RWPE1 (cell line): ENCODE results near the gene WDFY1.
A peak's percentile ranks its signal among the peaks of the same experiment; 100 is the strongest.

Experiments
- CTCF ChIA-PET: fragments of 350-600 bp; sonication (Branson Sonifier 250); formaldehyde crosslinking; extraction: SDS; loops from one replicate; lab custom pipeline; 2021; lab: Yijun Ruan, JAX
- POLR2A ChIA-PET: fragments of 400-600 bp; formaldehyde crosslinking; extraction: SDS; loops from one replicate; lab custom pipeline; 2020; ENCODE audit warnings: antibody characterized with exemption; ENCODE audit not compliant: low non-redundant PET; lab: Yijun Ruan, JAX
- DNase-seq: peaks from one replicate; pipeline ENCODE4 v3.0.0; 2012; ENCODE audit warnings: low spot score
- H3K27ac ChIP-seq: fragments of 450-650 bp; 2 replicates; pipeline ENCODE4 v1.5.1; 2017
- TF ChIP-seq, protein P1 (sequence below): fragments of 450-650 bp; conservative IDR thresholded peaks from 2 replicates; pipeline ENCODE4 v1.5.1; 2017; ENCODE audit warnings: low read depth, mild to moderate bottlenecking

The WDFY1 gene

GRCh38 chr2:223935459-223936125, 9.5 kb downstream of the WDFY1 start:
- no peak overlapping the region for H3K27ac ChIP-seq
- DNase-seq: no peak
- ChIA-PET POLR2A (no interaction called here), CTCF (interaction anchor here (0.5 to 0.6 kb wide), 2 partner anchors 20 to 41 kb away, joined by 3 read pairs; no protein-coding TSS in a partner anchor)
- TF ChIP-seq, protein P1, sequence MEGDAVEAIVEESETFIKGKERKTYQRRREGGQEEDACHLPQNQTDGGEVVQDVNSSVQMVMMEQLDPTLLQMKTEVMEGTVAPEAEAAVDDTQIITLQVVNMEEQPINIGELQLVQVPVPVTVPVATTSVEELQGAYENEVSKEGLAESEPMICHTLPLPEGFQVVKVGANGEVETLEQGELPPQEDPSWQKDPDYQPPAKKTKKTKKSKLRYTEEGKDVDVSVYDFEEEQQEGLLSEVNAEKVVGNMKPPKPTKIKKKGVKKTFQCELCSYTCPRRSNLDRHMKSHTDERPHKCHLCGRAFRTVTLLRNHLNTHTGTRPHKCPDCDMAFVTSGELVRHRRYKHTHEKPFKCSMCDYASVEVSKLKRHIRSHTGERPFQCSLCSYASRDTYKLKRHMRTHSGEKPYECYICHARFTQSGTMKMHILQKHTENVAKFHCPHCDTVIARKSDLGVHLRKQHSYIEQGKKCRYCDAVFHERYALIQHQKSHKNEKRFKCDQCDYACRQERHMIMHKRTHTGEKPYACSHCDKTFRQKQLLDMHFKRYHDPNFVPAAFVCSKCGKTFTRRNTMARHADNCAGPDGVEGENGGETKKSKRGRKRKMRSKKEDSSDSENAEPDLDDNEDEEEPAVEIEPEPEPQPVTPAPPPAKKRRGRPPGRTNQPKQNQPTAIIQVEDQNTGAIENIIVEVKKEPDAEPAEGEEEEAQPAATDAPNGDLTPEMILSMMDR: no peak

DNA sequence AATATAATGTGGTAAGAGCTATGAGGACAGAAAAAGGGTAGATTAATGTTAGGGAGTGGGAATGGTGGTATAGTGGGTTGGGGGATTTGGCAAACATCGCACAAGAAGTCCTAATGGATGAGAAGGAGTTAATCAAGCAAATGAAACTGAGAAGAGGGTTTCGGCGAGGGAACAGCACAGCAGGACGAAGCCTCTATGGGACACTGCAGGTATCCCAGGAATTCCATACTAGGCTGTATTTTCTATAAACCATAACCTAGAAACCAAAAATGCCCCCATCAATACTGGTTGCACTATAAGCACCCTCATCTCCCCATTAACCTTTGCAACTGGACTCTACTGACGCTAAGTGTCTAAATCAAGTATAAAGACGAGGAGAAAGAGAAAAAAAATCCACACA, 10.3 kb downstream of the WDFY1 start:
- no peak overlapping the region for H3K27ac ChIP-seq
- DNase-seq: no peak
- TF ChIP-seq, protein P1: no peak
- ChIA-PET CTCF (no interaction called here), POLR2A (no interaction called here)

GRCh38 chr2:223932816-223933800, 12.0 kb downstream of the WDFY1 start:
- H3K27ac ChIP-seq: no peak overlapping the region
- ChIA-PET CTCF (interaction anchor here (0.5 kb wide), 1 partner anchor 73 kb away, joined by 3 read pairs; no protein-coding TSS in a partner anchor), POLR2A (no interaction called here)
- TF ChIP-seq, protein P1: no peak
- DNase-seq: no peak

DNA sequence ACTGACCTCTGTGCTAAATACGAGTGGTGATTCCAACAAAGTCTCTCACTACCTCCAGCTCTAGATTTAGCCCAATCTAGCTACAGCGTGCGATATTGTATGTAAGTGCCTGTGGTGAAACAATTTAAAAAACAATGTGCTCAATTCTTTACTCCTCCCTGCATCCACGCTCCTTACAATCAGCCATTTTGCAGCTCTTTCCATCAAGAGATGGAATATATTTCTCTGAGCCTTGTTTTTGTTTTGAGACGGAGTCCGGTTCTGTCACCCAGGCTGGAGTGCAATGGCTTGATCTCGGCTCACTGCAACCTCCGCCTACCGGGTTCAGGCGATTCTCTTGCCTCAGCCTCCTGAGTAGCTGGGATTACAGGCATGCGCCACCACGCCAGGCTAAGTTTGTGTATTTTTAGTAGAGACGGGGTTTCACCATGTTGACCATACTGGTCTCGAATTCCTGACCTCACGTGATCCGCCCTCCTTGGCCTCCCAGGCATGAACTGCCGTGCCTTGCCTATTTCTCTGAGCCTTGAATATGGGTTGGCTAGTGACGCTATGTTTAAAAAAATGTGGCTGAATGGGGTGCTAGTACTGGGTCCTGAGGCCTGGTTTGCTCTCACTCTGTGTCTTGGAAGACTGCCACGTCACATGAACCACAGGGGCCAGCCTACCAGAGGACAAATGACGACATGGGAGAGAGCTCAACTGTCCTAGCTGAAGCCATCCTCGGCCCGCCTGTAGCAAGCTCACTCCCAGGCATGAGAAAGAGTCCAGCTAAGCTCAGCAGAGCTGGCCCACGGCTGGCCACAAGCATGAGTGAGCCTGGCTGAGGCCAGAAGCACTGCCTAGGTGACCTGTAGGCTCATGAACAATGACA, 14.8 kb downstream of the WDFY1 start:
- TF ChIP-seq, protein P1: no peak
- ChIA-PET CTCF (no interaction called here), POLR2A (no interaction called here)
- peak overlapping the region; percentile 24; the same call in 1 of the 2 replicates for H3K27ac ChIP-seq
- no peak for DNase-seq

DNA sequence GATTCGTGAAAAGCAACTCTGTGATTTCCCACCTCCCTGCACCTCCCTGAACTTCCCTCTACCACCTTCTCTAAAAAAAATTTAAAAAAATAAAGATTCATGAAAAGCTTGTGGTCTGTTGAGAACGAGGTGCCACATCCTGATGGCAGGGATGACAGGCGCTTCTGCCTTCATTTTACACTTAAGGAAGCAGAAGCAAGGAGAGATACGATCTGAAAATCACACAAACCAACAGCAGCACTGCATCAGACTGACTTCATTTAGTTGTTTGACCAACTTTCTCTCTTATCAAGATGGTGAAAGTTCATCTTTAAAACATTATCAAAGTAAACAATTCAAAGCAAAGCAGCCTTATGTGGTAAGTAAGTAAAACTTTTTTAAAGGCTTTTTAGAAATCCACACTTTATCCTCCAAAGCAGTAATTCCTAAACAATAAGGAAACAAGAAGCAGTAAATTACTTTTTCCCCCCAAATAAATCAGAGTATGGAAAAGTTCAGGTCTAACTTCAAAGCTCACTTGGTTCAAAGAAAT, 15.5 kb downstream of the WDFY1 start:
- DNase-seq: no peak
- POLR2A ChIA-PET: no interaction called here
- CTCF ChIA-PET: no interaction called here
- TF ChIP-seq, protein P1: no peak
- no peak overlapping the region for H3K27ac ChIP-seq
